DND-41 (cell line): ENCODE measurements around the gene FBXW5.

Experiments
- ATAC-seq: fragments of 200-7000 bp; cut with Tn5 transposase; 3 replicates; pipeline ENCODE4 v1.9.1; 2021; ENCODE audit warnings: low read depth; ENCODE audit not compliant: insufficient read depth
- DNase-seq: peaks from one replicate; pipeline ENCODE4 v3.0.0-alpha.2; 2020
- H2AFZ ChIP-seq: 2 replicates; pipeline ENCODE4 v1.6.0; 2012; ENCODE audit warnings: low read depth, low read length
- H3K27ac ChIP-seq: 2 replicates; pipeline ENCODE4 v1.5.1; 2012; ENCODE audit warnings: low read length, inconsistent platforms
- H3K27me3 ChIP-seq: fragments of 200-600 bp; sonication (generic); 2 replicates; pipeline ENCODE4 v1.6.0; 2012; ENCODE audit warnings: low read length, mild to moderate bottlenecking, inconsistent platforms; ENCODE audit not compliant: insufficient read depth, poor library complexity
- H3K36me3 ChIP-seq: 2 replicates; pipeline ENCODE4 v1.5.1; 2012; ENCODE audit warnings: low read length, inconsistent platforms; ENCODE audit not compliant: insufficient read depth
- H3K4me1 ChIP-seq: 2 replicates; pipeline ENCODE4 v1.5.1; 2012; ENCODE audit warnings: mild to moderate bottlenecking, low read length; ENCODE audit not compliant: insufficient read depth
- H3K4me2 ChIP-seq: 2 replicates; pipeline ENCODE4 v1.6.0; 2012; ENCODE audit warnings: mild to moderate bottlenecking, moderate library complexity, low read length, inconsistent platforms; ENCODE audit not compliant: insufficient read depth
- H3K4me3 ChIP-seq, 2 experiments: fragments of 200-600 bp in 1 of 2; shearing (Covaris generic) in 1 of 2; 2 replicates each; pipeline ENCODE4 v1.5.1; 2012 to 2016; ENCODE audit warnings: inconsistent platforms in 2 of 2, low read length in 2 of 2, mild to moderate bottlenecking in 2 of 2, low read depth in 1 of 2, moderate library complexity in 1 of 2
- H3K79me2 ChIP-seq: 2 replicates; pipeline ENCODE4 v1.6.0; 2012; ENCODE audit warnings: low read length, inconsistent platforms; ENCODE audit not compliant: insufficient read depth
- H3K9ac ChIP-seq: 2 replicates; pipeline ENCODE4 v1.6.0; 2012; ENCODE audit warnings: low read depth, mild to moderate bottlenecking, inconsistent platforms, low read length, moderate library complexity
- H3K9me3 ChIP-seq: 2 replicates; pipeline ENCODE4 v1.5.1; 2012; ENCODE audit warnings: low read length, moderate library complexity, mild to moderate bottlenecking, inconsistent platforms; ENCODE audit not compliant: insufficient read depth, severe bottlenecking
- H4K20me1 ChIP-seq: 2 replicates; pipeline ENCODE4 v1.6.0; 2012; ENCODE audit warnings: low read length; ENCODE audit not compliant: insufficient read depth
- EZH2 ChIP-seq: IDR thresholded peaks from 3 replicates; pipeline ENCODE4 v1.6.1; 2012; ENCODE audit warnings: borderline replicate concordance, low read depth, mild to moderate bottlenecking, moderate library complexity, low read length, inconsistent platforms; ENCODE audit not compliant: severe bottlenecking
- TF ChIP-seq, protein P1 (sequence below): IDR thresholded peaks from 2 replicates; pipeline ENCODE4 v1.5.1; 2012; ENCODE audit warnings: borderline replicate concordance, low read length, moderate library complexity, mild to moderate bottlenecking; ENCODE audit not compliant: poor library complexity, severe bottlenecking; ENCODE audit errors: extremely low read depth

Gene FBXW5

DNA sequence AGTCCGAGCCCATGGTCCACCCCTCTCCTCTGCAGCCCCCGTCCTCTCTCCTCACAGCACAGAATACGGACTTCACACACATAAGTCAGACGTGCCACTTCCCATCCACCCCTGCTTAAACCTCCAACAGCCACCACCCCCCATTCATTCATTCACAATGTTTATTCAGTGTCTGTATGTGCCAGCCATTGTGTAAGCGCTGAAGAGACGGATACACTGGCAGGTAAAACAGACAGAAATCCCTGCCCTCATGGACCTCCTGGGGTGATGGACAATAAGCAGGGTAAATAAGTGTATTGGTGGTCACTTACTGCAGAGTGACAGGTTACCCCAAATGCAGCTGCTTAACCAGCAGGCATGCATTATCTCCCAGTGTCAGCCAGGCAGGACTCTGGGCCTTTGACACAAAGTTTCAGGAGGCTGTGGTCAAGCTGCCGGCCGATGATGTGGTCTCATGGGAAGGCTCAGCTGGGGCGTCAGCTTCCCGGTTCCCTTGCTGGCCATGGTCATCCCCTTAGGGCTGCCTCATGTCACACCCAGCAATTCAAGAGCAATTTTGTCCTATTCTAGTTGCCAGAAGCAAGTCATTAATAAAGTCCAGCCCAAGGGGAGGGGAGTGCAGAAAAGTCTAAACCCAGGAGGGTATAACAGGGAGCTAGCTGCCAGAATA, 45.8 kb upstream of the FBXW5 start:
- Histone ChIP-seq H3K4me2 (no peak overlapping the region), H3K4me1 (peaks cover 11% of the 10 kb centered on the region), H3K36me3 (peaks cover 12% of the 10 kb centered on the region), H2AFZ (no peak overlapping the region), H4K20me1 (peaks cover 20% of the 10 kb centered on the region), H3K4me3 (no peak overlapping the region), H3K27me3 (peaks cover 2% of the 10 kb centered on the region), H3K9ac (no peak overlapping the region), H3K79me2 (peaks cover 16% of the 10 kb centered on the region), H3K27ac (no peak overlapping the region), H3K9me3 (no peaks in the 10 kb centered on the region)
- DNase-seq (no peak), ATAC-seq (no peak)
- no peak for TF ChIP-seq EZH2
- TF ChIP-seq, protein P1, sequence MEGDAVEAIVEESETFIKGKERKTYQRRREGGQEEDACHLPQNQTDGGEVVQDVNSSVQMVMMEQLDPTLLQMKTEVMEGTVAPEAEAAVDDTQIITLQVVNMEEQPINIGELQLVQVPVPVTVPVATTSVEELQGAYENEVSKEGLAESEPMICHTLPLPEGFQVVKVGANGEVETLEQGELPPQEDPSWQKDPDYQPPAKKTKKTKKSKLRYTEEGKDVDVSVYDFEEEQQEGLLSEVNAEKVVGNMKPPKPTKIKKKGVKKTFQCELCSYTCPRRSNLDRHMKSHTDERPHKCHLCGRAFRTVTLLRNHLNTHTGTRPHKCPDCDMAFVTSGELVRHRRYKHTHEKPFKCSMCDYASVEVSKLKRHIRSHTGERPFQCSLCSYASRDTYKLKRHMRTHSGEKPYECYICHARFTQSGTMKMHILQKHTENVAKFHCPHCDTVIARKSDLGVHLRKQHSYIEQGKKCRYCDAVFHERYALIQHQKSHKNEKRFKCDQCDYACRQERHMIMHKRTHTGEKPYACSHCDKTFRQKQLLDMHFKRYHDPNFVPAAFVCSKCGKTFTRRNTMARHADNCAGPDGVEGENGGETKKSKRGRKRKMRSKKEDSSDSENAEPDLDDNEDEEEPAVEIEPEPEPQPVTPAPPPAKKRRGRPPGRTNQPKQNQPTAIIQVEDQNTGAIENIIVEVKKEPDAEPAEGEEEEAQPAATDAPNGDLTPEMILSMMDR, result no peak

DNA sequence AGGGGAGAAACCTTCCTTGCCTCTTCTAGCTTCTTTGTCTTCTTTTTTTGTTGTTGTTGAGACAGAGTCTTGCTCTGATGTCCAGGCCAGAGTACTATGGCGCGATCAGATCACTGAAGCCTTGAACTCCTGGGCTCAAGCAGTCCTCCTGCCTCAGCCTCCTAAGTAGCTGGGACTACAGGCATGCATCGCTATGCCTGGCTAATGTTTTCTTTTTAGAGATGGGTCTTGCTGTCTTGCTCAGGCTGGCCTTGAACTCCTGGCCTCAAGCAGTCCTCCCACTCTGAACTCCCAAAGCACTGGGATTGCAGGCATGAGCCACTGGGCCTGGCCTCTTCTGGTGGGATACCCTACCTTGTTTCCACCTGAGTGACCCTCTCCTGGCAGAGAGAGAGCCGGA, 44.3 kb upstream of the FBXW5 start:
- Histone ChIP-seq H3K9me3 (no peaks in the 10 kb centered on the region), H3K27ac (no peak overlapping the region), H3K9ac (no peak overlapping the region), H3K27me3 (peaks cover 2% of the 10 kb centered on the region), H3K36me3 (peaks cover 8% of the 10 kb centered on the region), H3K4me2 (no peak overlapping the region), H3K4me1 (peaks cover 11% of the 10 kb centered on the region), H4K20me1 (peaks cover 12% of the 10 kb centered on the region), H2AFZ (no peak overlapping the region), H3K4me3 (no peak overlapping the region), H3K79me2 (peaks cover 15% of the 10 kb centered on the region)
- TF ChIP-seq EZH2, result no peak
- TF ChIP-seq, protein P1, result no peak
- no peak for DNase-seq
- ATAC-seq, result no peak

DNA sequence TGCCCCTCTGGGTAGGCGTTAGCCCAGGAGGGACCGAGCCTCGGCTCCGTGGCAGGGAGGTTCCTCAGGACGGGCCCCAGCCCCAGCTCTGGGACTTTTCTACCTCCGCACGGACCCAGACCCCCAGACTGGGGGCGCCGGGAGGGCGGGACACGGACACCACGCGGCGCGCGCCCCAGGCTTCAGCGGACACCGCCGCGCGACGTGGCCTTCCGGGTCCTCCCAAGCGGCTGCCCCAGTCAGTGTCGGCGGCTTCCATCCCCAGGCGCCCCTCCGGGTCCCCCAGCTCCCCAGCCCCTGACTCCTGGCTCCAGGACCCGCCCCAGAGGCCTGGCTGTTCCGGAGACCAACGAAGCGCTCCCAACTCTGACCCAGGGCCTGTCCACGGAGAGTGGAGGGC, 41.3 kb upstream of the FBXW5 start:
- H4K20me1 ChIP-seq, result no peaks in the 10 kb centered on the region
- no peak overlapping the region for H3K27ac ChIP-seq
- no peak for TF ChIP-seq EZH2
- TF ChIP-seq, protein P1, result no peak
- no peak for DNase-seq
- H3K9me3 ChIP-seq, result no peaks in the 10 kb centered on the region
- ATAC-seq, result no peak
- H3K9ac ChIP-seq, result no peak overlapping the region
- H3K4me2 ChIP-seq, result no peak overlapping the region
- no peak overlapping the region for H2AFZ ChIP-seq
- peaks cover under 1% of the 10 kb centered on the region for H3K27me3 ChIP-seq
- no peaks in the 10 kb centered on the region for H3K79me2 ChIP-seq
- H3K4me1 ChIP-seq, result no peaks in the 10 kb centered on the region
- no peaks in the 10 kb centered on the region for H3K36me3 ChIP-seq
- H3K4me3 ChIP-seq, result no peak overlapping the region
